Activated T-cell treated with anti-CD3 and anti-CD28 coated beads, Interleukin-2, amount 50 U/mL, for 24 hours (primary cell): Measurements from ENCODE around the gene FAM83G.
A peak's percentile ranks its signal among the peaks of the same experiment; 100 is the strongest.
"Not testable (repeated sequence)": the region's sequence is repeated elsewhere in the genome, so short reads cannot be mapped to it uniquely, and the experiment has no call there.

ENCODE experiments used
- DNase-seq: peaks from one replicate; pipeline ENCODE4 v3.0.0-alpha.2; 2020
- H3K27ac Mint-ChIP-seq: 2 replicates; pipeline ENCODE4 v1.8.0; 2020; ENCODE audit warnings: mild to moderate bottlenecking, mixed read lengths
- H3K27me3 Mint-ChIP-seq: 2 replicates; pipeline ENCODE4 v1.8.0; 2020; ENCODE audit warnings: mixed read lengths
- H3K36me3 Mint-ChIP-seq: 2 replicates; pipeline ENCODE4 v1.8.0; 2020; ENCODE audit warnings: low read depth, mixed read lengths
- H3K4me1 Mint-ChIP-seq: 2 replicates; pipeline ENCODE4 v1.8.0; 2020; ENCODE audit warnings: low read depth, mixed read lengths
- H3K4me3 Mint-ChIP-seq: 2 replicates; pipeline ENCODE4 v1.8.0; 2020; ENCODE audit warnings: mild to moderate bottlenecking, moderate library complexity, mixed read lengths
- H3K9me3 Mint-ChIP-seq: 2 replicates; pipeline ENCODE4 v1.8.0; 2020; ENCODE audit warnings: mixed read lengths

Gene FAM83G

GRCh38 chr17:18937981-18938691 lies 66.4 kb downstream of the FAM83G start:
- H3K4me3 Mint-ChIP-seq, result no peak overlapping the region
- peaks cover 7% of the 10 kb centered on the region for H3K4me1 Mint-ChIP-seq
- no peak for DNase-seq
- H3K36me3 Mint-ChIP-seq, result no peaks in the 10 kb centered on the region
- no peaks in the 10 kb centered on the region for H3K27me3 Mint-ChIP-seq
- H3K9me3 Mint-ChIP-seq, result no peaks in the 10 kb centered on the region
- H3K27ac Mint-ChIP-seq, result no peak overlapping the region

GRCh38 chr17:18933102-18934058 lies 71.2 kb downstream of the FAM83G start:
- Mint-ChIP-seq H3K9me3 (no peaks in the 10 kb centered on the region), H3K27ac (peak overlapping the region; percentile 30)
- no peak for DNase-seq

GRCh38 chr17:18932360-18933055 lies 72.1 kb downstream of the FAM83G start:
- H3K4me1 Mint-ChIP-seq, result peaks cover 20% of the 10 kb centered on the region
- H3K27me3 Mint-ChIP-seq, result no peaks in the 10 kb centered on the region
- DNase-seq, result no peak
- peaks cover 41% of the 10 kb centered on the region for H3K36me3 Mint-ChIP-seq
- H3K9me3 Mint-ChIP-seq, result no peaks in the 10 kb centered on the region
- peak overlapping the region; percentile 30 for H3K27ac Mint-ChIP-seq
- no peak overlapping the region for H3K4me3 Mint-ChIP-seq

More at GRCh38 chr17:18933102-18934058, 71.2 kb downstream of the FAM83G start:
- peaks cover 38% of the 10 kb centered on the region for H3K36me3 Mint-ChIP-seq
- no peak overlapping the region for H3K4me3 Mint-ChIP-seq
- H3K4me1 Mint-ChIP-seq, result peaks cover 20% of the 10 kb centered on the region
- H3K27me3 Mint-ChIP-seq, result no peaks in the 10 kb centered on the region

GRCh38 chr17:18928628-18929125 lies 75.9 kb downstream of the FAM83G start:
- no peak for DNase-seq
- Mint-ChIP-seq H3K9me3 (no peaks in the 10 kb centered on the region), H3K4me3 (no peak overlapping the region), H3K36me3 (peaks cover 66% of the 10 kb centered on the region), H3K27ac (no peak overlapping the region), H3K4me1 (peaks cover 36% of the 10 kb centered on the region), H3K27me3 (no peaks in the 10 kb centered on the region)

GRCh38 chr17:18925187-18925586 lies 79.4 kb downstream of the FAM83G start:
- Mint-ChIP-seq H3K36me3 (peaks cover 53% of the 10 kb centered on the region), H3K9me3 (no peaks in the 10 kb centered on the region), H3K4me1 (peaks cover 43% of the 10 kb centered on the region), H3K27ac (peak overlapping the region; percentile 51), H3K27me3 (no peaks in the 10 kb centered on the region), H3K4me3 (no peak overlapping the region)
- DNase-seq, result no peak

- H3K27ac Mint-ChIP-seq, result peak overlapping the region; percentile 92
- not testable (repeated sequence) for H3K9me3 Mint-ChIP-seq, H3K4me3 Mint-ChIP-seq, H3K27me3 Mint-ChIP-seq, DNase-seq
- H3K4me1 Mint-ChIP-seq, result peaks cover 63% of the 10 kb centered on the region
- peaks cover 55% of the 10 kb centered on the region for H3K36me3 Mint-ChIP-seq
These were observed 82.0 kb downstream of the FAM83G start for GRCh38 chr17:18922596-18922995.

- no peaks in the 10 kb centered on the region for H3K9me3 Mint-ChIP-seq
- no peaks in the 10 kb centered on the region for H3K27me3 Mint-ChIP-seq
- peak overlapping the region; percentile 92 for H3K27ac Mint-ChIP-seq
- peaks cover 54% of the 10 kb centered on the region for H3K36me3 Mint-ChIP-seq
- no peak for DNase-seq
- H3K4me1 Mint-ChIP-seq, result peaks cover 67% of the 10 kb centered on the region
- peak overlapping the region; percentile 52 for H3K4me3 Mint-ChIP-seq
These were observed 82.6 kb downstream of the FAM83G start for GRCh38 chr17:18921912-18922451.

- Mint-ChIP-seq H3K9me3 (no peaks in the 10 kb centered on the region), H3K4me1 (peaks cover 69% of the 10 kb centered on the region), H3K27ac (peak overlapping the region; percentile 92), H3K36me3 (peaks cover 55% of the 10 kb centered on the region), H3K27me3 (no peaks in the 10 kb centered on the region), H3K4me3 (peak overlapping the region; percentile 52)
- DNase-seq, result no peak
These were observed 83.1 kb downstream of the FAM83G start for GRCh38 chr17:18921485-18921884.

GRCh38 chr17:18920911-18921441 lies 83.6 kb downstream of the FAM83G start:
- Mint-ChIP-seq H3K27ac (peak overlapping the region; percentile 92), H3K36me3 (peaks cover 58% of the 10 kb centered on the region), H3K4me3 (peak overlapping the region; percentile 52), H3K27me3 (no peaks in the 10 kb centered on the region), H3K4me1 (peaks cover 66% of the 10 kb centered on the region), H3K9me3 (no peaks in the 10 kb centered on the region)
- no peak for DNase-seq

GRCh38 chr17:18919963-18920362 lies 84.6 kb downstream of the FAM83G start:
- H3K36me3 Mint-ChIP-seq, result peaks cover 61% of the 10 kb centered on the region
- H3K4me3 Mint-ChIP-seq, result no peak overlapping the region
- peaks cover 57% of the 10 kb centered on the region for H3K4me1 Mint-ChIP-seq
- H3K9me3 Mint-ChIP-seq, result no peaks in the 10 kb centered on the region
- H3K27ac Mint-ChIP-seq, result peak overlapping the region; percentile 65
- DNase-seq, result no peak
- no peaks in the 10 kb centered on the region for H3K27me3 Mint-ChIP-seq
